Gastrocnemius medialis (tissue), 4 donors: Measurements from ENCODE around the gene DAD1. TPM values are rescaled to one million over a fixed set of nuclear protein-coding genes. Genes with fewer than 3 reads are reported as not detected.

ENCODE experiments used
- ATAC-seq, 2 donors: fragments of 150-250 bp; one replicate each; pipeline ENCODE4 v1.9.1; 2016
- DNase-seq, 2 donors: peaks; one replicate each; pipeline ENCODE4 v3.0.0-alpha.2; 2019
- H3K27ac ChIP-seq, 4 donors: fragments of 200-600 bp; sonication (generic); 1 replicate in 1 of 4; 2 replicates in 3 of 4; pipeline ENCODE4 v1.5.1; 2016 to 2018; ENCODE audit warnings: mild to moderate bottlenecking in 2 of 4, moderate library complexity in 1 of 4
- H3K27me3 ChIP-seq, 3 donors: fragments of 200-600 bp; sonication (generic) in 2 of 3; 1 replicate in 1 of 3; 2 replicates in 2 of 3; pipeline versions ENCODE4 v1.5.1 to v1.6.0; 2016 to 2019; ENCODE audit warnings: mild to moderate bottlenecking in 1 of 3, moderate library complexity in 1 of 3
- H3K36me3 ChIP-seq, 2 donors: fragments of 200-600 bp; sonication (generic) in 1 of 2; one replicate each; pipeline ENCODE4 v1.5.1; 2017 to 2018
- H3K4me1 ChIP-seq, 2 donors: fragments of 200-600 bp; sonication (generic) in 1 of 2; one replicate each; pipeline ENCODE4 v1.5.1; 2016 to 2017; ENCODE audit warnings: mild to moderate bottlenecking in 2 of 2
- H3K4me3 ChIP-seq, 4 donors: fragments of 200-600 bp; sonication (generic) in 3 of 4; 1 replicate in 1 of 4; 2 replicates in 3 of 4; pipeline ENCODE4 v1.5.1; 2016 to 2019; ENCODE audit warnings: mild to moderate bottlenecking in 2 of 4
- H3K9me3 ChIP-seq, 3 donors: fragments of 200-600 bp; sonication (generic) in 2 of 3; 1 replicate in 1 of 3; 2 replicates in 2 of 3; pipeline ENCODE4 v1.5.1; 2016 to 2019
- CTCF ChIP-seq, 5 experiments: fragments of 450-650 bp in 3 of 5; fragments of 200-600 bp in 2 of 5; sonication (generic) in 2 of 5; IDR thresholded peaks in 4 of 5; conservative IDR thresholded peaks in 1 of 5; 1 replicate in 4 of 5; 2 replicates in 1 of 5; pipeline ENCODE4 v1.5.1; 2016 to 2019; ENCODE audit warnings: antibody characterized with exemption in 5 of 5, mild to moderate bottlenecking in 3 of 5, moderate library complexity in 3 of 5
- POLR2A ChIP-seq, 2 donors: fragments of 450-650 bp; IDR thresholded peaks; one replicate each; pipeline ENCODE4 v1.6.1; 2017; ENCODE audit warnings: antibody characterized with exemption in 2 of 2, mild to moderate bottlenecking in 2 of 2, moderate library complexity in 2 of 2
- in situ Hi-C, 4 donors: fragments of 200-750 bp; cut with MboI; loops; one replicate each; pipeline versions ENCODE4 v1.15.0 to v1.8.0; 2017; ENCODE audit warnings: low sequenced_read_pairs in 4 of 4
- intact Hi-C: fragments of 100-400 bp; cut with DNase I; formaldehyde crosslinking; loops from one replicate; pipeline ENCODE4 v1.15.1; 2023; ENCODE audit warnings: low total_unique reads
- total RNA-seq, 4 donors: library from RNA; depleted of rRNA; stranded (reverse); fragments of >200 nt; gene quantifications; one replicate each; pipeline versions ENCODE4 v1.1.0 to v1.2.3, GENCODE V29; 2016

DAD1 gene
- total RNA-seq, 4 donors from 2014 or later = 155 to 257 (median 209) TPM

GRCh38 chr14:22553445-22553844, 35.6 kb downstream of the DAD1 start:
- in situ Hi-C loops = loop anchor here in 1 of 4 donors (25.0 kb wide), 1 partner anchor 309 kb away; the partner anchor contains the start of gene LRP10
- Histone ChIP-seq H3K4me3 (no peak overlapping the region), H3K27ac (no peak overlapping the region), H3K27me3 (no peaks in the 10 kb centered on the region), H3K36me3 (no peaks in the 10 kb centered on the region), H3K9me3 (no peaks in the 10 kb centered on the region), H3K4me1 (peaks cover 20 to 23% of the 10 kb centered on the region in 2 donors)
- DNase-seq (no peak), ATAC-seq (no peak)
- TF ChIP-seq CTCF (IDR thresholded peaks at IDR 0.05 in 4 of 5, conservative IDR thresholded peaks at IDR 0.05 in 1 of 5) = no peak
- intact Hi-C loops = no loop called here

- DNase-seq = no peak
- intact Hi-C loops = no loop called here
- peaks cover 26% of the 10 kb centered on the region in 2 donors for H3K4me1 ChIP-seq
- TF ChIP-seq CTCF (IDR thresholded peaks at IDR 0.05 in 4 of 5, conservative IDR thresholded peaks at IDR 0.05 in 1 of 5) (no peak), POLR2A (IDR thresholded peaks at IDR 0.05) (no peak)
- in situ Hi-C loops = loop anchor here in 1 of 4 donors (25.0 kb wide), 1 partner anchor 310 kb away; the partner anchor contains the start of gene LRP10
- no peak overlapping the region for H3K4me3 ChIP-seq
- no peaks in the 10 kb centered on the region for H3K36me3 ChIP-seq
- ATAC-seq = no peak
- no peaks in the 10 kb centered on the region for H3K9me3 ChIP-seq
- H3K27me3 ChIP-seq = no peaks in the 10 kb centered on the region
- H3K27ac ChIP-seq = no peak overlapping the region
Measured at GRCh38 chr14:22552827-22553076, 36.3 kb downstream of the DAD1 start.

GRCh38 chr14:22552001-22552826, 36.8 kb downstream of the DAD1 start:
- Histone ChIP-seq H3K4me3 (no peak overlapping the region), H3K27me3 (no peaks in the 10 kb centered on the region), H3K36me3 (no peaks in the 10 kb centered on the region), H3K4me1 (peaks cover 27 to 28% of the 10 kb centered on the region in 2 donors), H3K27ac (no peak overlapping the region), H3K9me3 (no peaks in the 10 kb centered on the region)
- in situ Hi-C loops (loop anchor here in 1 of 4 donors (25.0 kb wide), 1 partner anchor 310 kb away; the partner anchor contains the start of gene LRP10), intact Hi-C loops (no loop called here)
- no peak for TF ChIP-seq POLR2A (IDR thresholded peaks at IDR 0.05)
- no peak for TF ChIP-seq CTCF (IDR thresholded peaks at IDR 0.05 in 4 of 5, conservative IDR thresholded peaks at IDR 0.05 in 1 of 5)
- no peak for ATAC-seq
- DNase-seq = no peak

GRCh38 chr14:22551605-22551997, 37.4 kb downstream of the DAD1 start:
- TF ChIP-seq POLR2A (IDR thresholded peaks at IDR 0.05) (no peak), CTCF (IDR thresholded peaks at IDR 0.05 in 4 of 5, conservative IDR thresholded peaks at IDR 0.05 in 1 of 5) (no peak)
- no peak overlapping the region for H3K27ac ChIP-seq
- no peaks in the 10 kb centered on the region for H3K36me3 ChIP-seq
- H3K27me3 ChIP-seq = no peaks in the 10 kb centered on the region
- H3K4me3 ChIP-seq = no peak overlapping the region
- ATAC-seq (no peak), DNase-seq (no peak)
- intact Hi-C loops (no loop called here), in situ Hi-C loops (loop anchor here in 1 of 4 donors (25.0 kb wide), 1 partner anchor 311 kb away; the partner anchor contains the start of gene LRP10)
- no peaks in the 10 kb centered on the region for H3K9me3 ChIP-seq
- H3K4me1 ChIP-seq = peaks cover 24 to 30% of the 10 kb centered on the region in 2 donors
